Mucosa of stomach (tissue), 1 donor: ENCODE data around the gene LCOR.

Experiments
- H3K27me3 ChIP-seq: one replicate; pipeline ENCODE4 v1.7.0; 2013; ENCODE audit warnings: mild to moderate bottlenecking, low read length; ENCODE audit not compliant: control insufficient read depth, insufficient read depth
- H3K36me3 ChIP-seq: one replicate; pipeline ENCODE4 v1.7.0; 2013; ENCODE audit warnings: low read length; ENCODE audit not compliant: control insufficient read depth, insufficient read depth
- H3K4me1 ChIP-seq: one replicate; pipeline ENCODE4 v1.7.0; 2013; ENCODE audit warnings: mild to moderate bottlenecking, low read length; ENCODE audit not compliant: control insufficient read depth, insufficient read depth
- H3K4me3 ChIP-seq: one replicate; pipeline ENCODE4 v1.7.0; 2013; ENCODE audit warnings: low read length
- H3K9ac ChIP-seq: one replicate; pipeline ENCODE4 v1.7.0; 2013; ENCODE audit warnings: mild to moderate bottlenecking, low read length, moderate library complexity
- H3K9me3 ChIP-seq: one replicate; pipeline ENCODE4 v1.7.0; 2013; ENCODE audit warnings: mild to moderate bottlenecking, low read length, moderate library complexity; ENCODE audit not compliant: control insufficient read depth
- donor health status: Pancreatic carcinoma.

The LCOR gene

GRCh38 chr10:96829029-96829773 is 2.9 kb upstream of the LCOR start:
- Histone ChIP-seq H3K36me3 (no peaks in the 10 kb centered on the region), H3K9me3 (no peaks in the 10 kb centered on the region), H3K4me3 (no peak overlapping the region), H3K9ac (no peak overlapping the region), H3K27me3 (no peaks in the 10 kb centered on the region), H3K4me1 (no peaks in the 10 kb centered on the region)

- no peak overlapping the region for H3K4me3 ChIP-seq
- peaks cover 2% of the 10 kb centered on the region for H3K4me1 ChIP-seq
- H3K9me3 ChIP-seq, result no peaks in the 10 kb centered on the region
- H3K36me3 ChIP-seq, result no peaks in the 10 kb centered on the region
- no peaks in the 10 kb centered on the region for H3K27me3 ChIP-seq
- no peak overlapping the region for H3K9ac ChIP-seq
Observed at GRCh38 chr10:96830511-96831199, 1.4 kb upstream of the LCOR start.

GRCh38 chr10:96831200-96831866 is 765 bp upstream of the LCOR start:
- Histone ChIP-seq H3K9ac (peak overlapping the region; percentile 77), H3K36me3 (no peaks in the 10 kb centered on the region), H3K27me3 (no peaks in the 10 kb centered on the region)

GRCh38 chr10:96832721-96833219 is 672 bp downstream of the LCOR start:
- Histone ChIP-seq H3K27me3 (no peaks in the 10 kb centered on the region), H3K9ac (peak overlapping the region; percentile 78), H3K4me3 (peak overlapping the region; percentile 35), H3K4me1 (peaks cover 7% of the 10 kb centered on the region), H3K36me3 (no peaks in the 10 kb centered on the region), H3K9me3 (no peaks in the 10 kb centered on the region)

More at GRCh38 chr10:96831200-96831866, 765 bp upstream of the LCOR start:
- Histone ChIP-seq H3K4me3 (no peak overlapping the region), H3K9me3 (no peaks in the 10 kb centered on the region), H3K4me1 (peaks cover 7% of the 10 kb centered on the region)

GRCh38 chr10:96833220-96834001 is 1.3 kb downstream of the LCOR start:
- Histone ChIP-seq H3K4me3 (peak overlapping the region; percentile 35), H3K9me3 (no peaks in the 10 kb centered on the region), H3K27me3 (no peaks in the 10 kb centered on the region), H3K36me3 (no peaks in the 10 kb centered on the region), H3K9ac (peak overlapping the region; percentile 78), H3K4me1 (peaks cover 7% of the 10 kb centered on the region)

GRCh38 chr10:96834120-96834519 is 2.0 kb downstream of the LCOR start:
- H3K4me1 ChIP-seq, result peaks cover 7% of the 10 kb centered on the region

GRCh38 chr10:96835899-96836298 is 3.8 kb downstream of the LCOR start:
- no peak overlapping the region for H3K9ac ChIP-seq
- H3K4me1 ChIP-seq, result peaks cover 7% of the 10 kb centered on the region

More at GRCh38 chr10:96834120-96834519, 2.0 kb downstream of the LCOR start:
- no peaks in the 10 kb centered on the region for H3K36me3 ChIP-seq
- peak overlapping the region; percentile 25 for H3K9ac ChIP-seq
- H3K4me3 ChIP-seq, result peak overlapping the region; percentile 35
- no peaks in the 10 kb centered on the region for H3K9me3 ChIP-seq
- H3K27me3 ChIP-seq, result no peaks in the 10 kb centered on the region

GRCh38 chr10:96838529-96838928 is 6.4 kb downstream of the LCOR start:
- Histone ChIP-seq H3K27me3 (no peaks in the 10 kb centered on the region), H3K4me1 (peaks cover 18% of the 10 kb centered on the region), H3K9ac (no peak overlapping the region), H3K9me3 (no peaks in the 10 kb centered on the region), H3K4me3 (no peak overlapping the region), H3K36me3 (no peaks in the 10 kb centered on the region)

More at GRCh38 chr10:96835899-96836298, 3.8 kb downstream of the LCOR start:
- no peaks in the 10 kb centered on the region for H3K9me3 ChIP-seq
- H3K36me3 ChIP-seq, result no peaks in the 10 kb centered on the region
- no peaks in the 10 kb centered on the region for H3K27me3 ChIP-seq
- H3K4me3 ChIP-seq, result no peak overlapping the region

GRCh38 chr10:96840841-96841518 is 8.9 kb downstream of the LCOR start:
- H3K9me3 ChIP-seq, result no peaks in the 10 kb centered on the region
- no peak overlapping the region for H3K9ac ChIP-seq
- peaks cover 21% of the 10 kb centered on the region for H3K4me1 ChIP-seq
- no peaks in the 10 kb centered on the region for H3K36me3 ChIP-seq
- no peak overlapping the region for H3K4me3 ChIP-seq
- no peaks in the 10 kb centered on the region for H3K27me3 ChIP-seq

GRCh38 chr10:96842896-96843723 is 11.0 kb downstream of the LCOR start:
- H3K9ac ChIP-seq, result no peak overlapping the region
- H3K4me3 ChIP-seq, result no peak overlapping the region
- H3K9me3 ChIP-seq, result no peaks in the 10 kb centered on the region
- H3K36me3 ChIP-seq, result no peaks in the 10 kb centered on the region
- no peaks in the 10 kb centered on the region for H3K27me3 ChIP-seq
- peaks cover 28% of the 10 kb centered on the region for H3K4me1 ChIP-seq
